SU-DHL-6 (cell line): Measurements from ENCODE around the gene EMC6.

Source experiments
- H2AFZ ChIP-seq: fragments of 200-600 bp; sonication (generic); 2 replicates; pipeline ENCODE4 v1.6.1; 2014; ENCODE audit warnings: low read depth, mild to moderate bottlenecking, moderate library complexity, mixed read lengths, antibody characterized with exemption, low read length; ENCODE audit not compliant: severe bottlenecking
- H3F3A ChIP-seq: fragments of 200-600 bp; shearing (Covaris generic); 2 replicates; pipeline ENCODE4 v1.6.0; 2016; ENCODE audit warnings: antibody characterized with exemption, mild to moderate bottlenecking; ENCODE audit not compliant: insufficient read depth
- H3K27ac ChIP-seq: fragments of 200-600 bp; sonication (generic); 2 replicates; pipeline ENCODE4 v1.5.1; 2016; ENCODE audit warnings: low read depth, mild to moderate bottlenecking, low read length, moderate library complexity, mixed read lengths
- H3K27me3 ChIP-seq: fragments of 200-600 bp; sonication (generic), shearing (Covaris generic); 2 replicates; pipeline ENCODE4 v1.6.0; 2014; ENCODE audit warnings: mild to moderate bottlenecking, low read length
- H3K36me3 ChIP-seq: fragments of 200-600 bp; sonication (generic); 2 replicates; pipeline ENCODE4 v1.6.1; 2014; ENCODE audit warnings: mild to moderate bottlenecking, low read length, mixed read lengths
- H3K4me2 ChIP-seq: fragments of 300-600, 200-600 bp; shearing (Covaris generic), sonication (generic); 2 replicates; pipeline ENCODE4 v1.6.0; 2014; ENCODE audit warnings: low read length, low read depth, mild to moderate bottlenecking; ENCODE audit not compliant: poor library complexity, severe bottlenecking
- H3K4me3 ChIP-seq: fragments of 200-600 bp; sonication (generic); 2 replicates; pipeline ENCODE4 v1.5.1; 2014; ENCODE audit warnings: antibody characterized with exemption, low read length, mild to moderate bottlenecking, mixed read lengths; ENCODE audit not compliant: insufficient read depth, poor library complexity, severe bottlenecking
- H3K79me2 ChIP-seq: fragments of 200-600 bp; sonication (generic); 2 replicates; pipeline ENCODE4 v1.6.1; 2014; ENCODE audit warnings: mild to moderate bottlenecking, low read length, moderate library complexity; ENCODE audit not compliant: insufficient read depth
- H3K9ac ChIP-seq: fragments of 200-600 bp; sonication (generic); 2 replicates; pipeline ENCODE4 v1.7.0; 2014; ENCODE audit warnings: mild to moderate bottlenecking, low read length
- H3K9me2 ChIP-seq: fragments of 200-600 bp; sonication (generic); replicated peaks from 2 replicates; pipeline ENCODE4 v1.6.1; 2014; ENCODE audit warnings: low read length; ENCODE audit not compliant: insufficient read depth
- H3K9me3 ChIP-seq: fragments of 200-600 bp; sonication (generic); 2 replicates; pipeline ENCODE4 v1.6.1; 2014; ENCODE audit warnings: low read length, mixed read lengths; ENCODE audit not compliant: insufficient read depth
- H4K20me1 ChIP-seq: fragments of 200-600 bp; sonication (generic); 2 replicates; pipeline ENCODE4 v1.6.1; 2014; ENCODE audit warnings: low read depth, mild to moderate bottlenecking, antibody characterized with exemption, low read length, moderate library complexity, mixed read lengths
- CTCF ChIP-seq: fragments of 200-600 bp; sonication (generic); IDR thresholded peaks from one replicate; pipeline ENCODE4 v1.5.1; 2017; ENCODE audit warnings: antibody characterized with exemption, mild to moderate bottlenecking, low read length, moderate library complexity; ENCODE audit not compliant: insufficient read depth, poor library complexity, severe bottlenecking
- EZH2phosphoT487 ChIP-seq: fragments of 200-600 bp; sonication (generic), shearing (Covaris generic); conservative IDR thresholded peaks from 2 replicates; pipeline ENCODE4 v1.6.1; 2018; ENCODE audit warnings: mild to moderate bottlenecking, antibody characterized with exemption, low read length, moderate library complexity, mixed read lengths

Gene EMC6

GRCh38 chr17:3641717-3642486 lies 26.7 kb upstream of the EMC6 start:
- H3K27me3 ChIP-seq = no peaks in the 10 kb centered on the region
- H3K36me3 ChIP-seq = no peaks in the 10 kb centered on the region
- H3K79me2 ChIP-seq = no peaks in the 10 kb centered on the region
- H3K9me3 ChIP-seq = no peaks in the 10 kb centered on the region
- no peaks in the 10 kb centered on the region for H3K9me2 ChIP-seq
- H4K20me1 ChIP-seq = no peaks in the 10 kb centered on the region
- H3K4me2 ChIP-seq = no peak overlapping the region
- 0 out of 2 replicates have a peak, but pooled peaks cover 4% of the 10 kb centered on the region for H3F3A ChIP-seq
- H3K9ac ChIP-seq = no peak overlapping the region
- H3K4me3 ChIP-seq = no peak overlapping the region
- TF ChIP-seq CTCF (no peak), EZH2phosphoT487 (no peak)
- no peak overlapping the region for H2AFZ ChIP-seq
- no peak overlapping the region for H3K27ac ChIP-seq

- TF ChIP-seq EZH2phosphoT487 (no peak), CTCF (no peak)
- no peak overlapping the region for H3K9ac ChIP-seq
- no peaks in the 10 kb centered on the region for H3K9me2 ChIP-seq
- H3K4me3 ChIP-seq = no peak overlapping the region
- no peaks in the 10 kb centered on the region for H3K79me2 ChIP-seq
- H3F3A ChIP-seq = 0 out of 2 replicates have a peak, but pooled peaks cover 4% of the 10 kb centered on the region
- no peaks in the 10 kb centered on the region for H3K36me3 ChIP-seq
- no peaks in the 10 kb centered on the region for H4K20me1 ChIP-seq
- H3K27me3 ChIP-seq = no peaks in the 10 kb centered on the region
- no peak overlapping the region for H3K27ac ChIP-seq
- H3K4me2 ChIP-seq = no peak overlapping the region
- no peak overlapping the region for H2AFZ ChIP-seq
- no peaks in the 10 kb centered on the region for H3K9me3 ChIP-seq
Measured at GRCh38 chr17:3643889-3644349, 24.7 kb upstream of the EMC6 start.

- H3K4me3 ChIP-seq = no peak overlapping the region
- no peaks in the 10 kb centered on the region for H4K20me1 ChIP-seq
- TF ChIP-seq EZH2phosphoT487 (no peak), CTCF (no peak)
- no peak overlapping the region for H2AFZ ChIP-seq
- H3K27me3 ChIP-seq = no peaks in the 10 kb centered on the region
- H3K36me3 ChIP-seq = no peaks in the 10 kb centered on the region
- H3F3A ChIP-seq = no peaks in the 10 kb centered on the region
- H3K27ac ChIP-seq = no peak overlapping the region
- no peaks in the 10 kb centered on the region for H3K9me2 ChIP-seq
- H3K9ac ChIP-seq = no peak overlapping the region
- H3K79me2 ChIP-seq = no peaks in the 10 kb centered on the region
- H3K4me2 ChIP-seq = no peak overlapping the region
- H3K9me3 ChIP-seq = no peaks in the 10 kb centered on the region
Measured at GRCh38 chr17:3645310-3645709, 23.3 kb upstream of the EMC6 start.
